Astrocyte of the cerebellum (primary cell): ENCODE results near the gene SHISA6.

Experiments used
- DNase-seq: peaks from one replicate; pipeline ENCODE4 v3.0.0-alpha.2; 2011; ENCODE audit warnings: low read depth
- H3K4me3 ChIP-seq: 2 replicates; pipeline ENCODE4 v1.5.1; 2011; ENCODE audit warnings: mild to moderate bottlenecking, low read depth, low read length, moderate library complexity
- in situ Hi-C: cut with HindIII; loops from 2 replicates; pipeline ENCODE4 v1.10.0; 2017; ENCODE audit warnings: low sequenced_read_pairs
- TF ChIP-seq, protein P1 (sequence below): IDR thresholded peaks from 2 replicates; pipeline ENCODE4 v1.5.1; 2012; ENCODE audit warnings: low read length, low read depth, moderate library complexity, mild to moderate bottlenecking; ENCODE audit errors: missing control alignments

The SHISA6 gene

GRCh38 chr17:11582217-11582616, 341.2 kb downstream of the SHISA6 start:
- TF ChIP-seq, protein P1, sequence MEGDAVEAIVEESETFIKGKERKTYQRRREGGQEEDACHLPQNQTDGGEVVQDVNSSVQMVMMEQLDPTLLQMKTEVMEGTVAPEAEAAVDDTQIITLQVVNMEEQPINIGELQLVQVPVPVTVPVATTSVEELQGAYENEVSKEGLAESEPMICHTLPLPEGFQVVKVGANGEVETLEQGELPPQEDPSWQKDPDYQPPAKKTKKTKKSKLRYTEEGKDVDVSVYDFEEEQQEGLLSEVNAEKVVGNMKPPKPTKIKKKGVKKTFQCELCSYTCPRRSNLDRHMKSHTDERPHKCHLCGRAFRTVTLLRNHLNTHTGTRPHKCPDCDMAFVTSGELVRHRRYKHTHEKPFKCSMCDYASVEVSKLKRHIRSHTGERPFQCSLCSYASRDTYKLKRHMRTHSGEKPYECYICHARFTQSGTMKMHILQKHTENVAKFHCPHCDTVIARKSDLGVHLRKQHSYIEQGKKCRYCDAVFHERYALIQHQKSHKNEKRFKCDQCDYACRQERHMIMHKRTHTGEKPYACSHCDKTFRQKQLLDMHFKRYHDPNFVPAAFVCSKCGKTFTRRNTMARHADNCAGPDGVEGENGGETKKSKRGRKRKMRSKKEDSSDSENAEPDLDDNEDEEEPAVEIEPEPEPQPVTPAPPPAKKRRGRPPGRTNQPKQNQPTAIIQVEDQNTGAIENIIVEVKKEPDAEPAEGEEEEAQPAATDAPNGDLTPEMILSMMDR = no peak
- H3K4me3 ChIP-seq = no peak overlapping the region
- no peak for DNase-seq
- in situ Hi-C loops = no loop called here

GRCh38 chr17:11583306-11583992, 342.4 kb downstream of the SHISA6 start:
- no peak overlapping the region for H3K4me3 ChIP-seq
- TF ChIP-seq, protein P1 = no peak
- in situ Hi-C loops = no loop called here
- no peak for DNase-seq

DNA sequence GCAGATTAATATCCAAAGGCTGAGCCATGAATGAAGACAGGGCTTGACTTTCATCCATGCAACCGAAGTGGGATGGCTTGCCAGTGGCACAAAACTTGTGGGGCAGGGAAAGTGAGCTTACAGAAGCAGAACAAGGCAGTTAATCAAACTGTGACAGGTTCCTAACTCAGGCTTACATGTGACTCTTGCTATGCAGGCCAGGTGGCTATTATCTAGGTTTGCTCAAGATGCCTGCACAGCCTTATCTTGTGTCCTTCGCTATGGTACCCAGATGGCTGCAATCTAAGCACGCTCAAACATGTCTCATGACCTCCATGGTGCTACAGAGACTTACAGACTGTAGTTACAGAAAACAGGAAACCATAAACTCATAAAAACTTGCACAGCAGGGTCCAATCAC, 348.7 kb downstream of the SHISA6 start:
- in situ Hi-C loops = no loop called here
- H3K4me3 ChIP-seq = no peak overlapping the region
- no peak for DNase-seq
- TF ChIP-seq, protein P1 = no peak

DNA sequence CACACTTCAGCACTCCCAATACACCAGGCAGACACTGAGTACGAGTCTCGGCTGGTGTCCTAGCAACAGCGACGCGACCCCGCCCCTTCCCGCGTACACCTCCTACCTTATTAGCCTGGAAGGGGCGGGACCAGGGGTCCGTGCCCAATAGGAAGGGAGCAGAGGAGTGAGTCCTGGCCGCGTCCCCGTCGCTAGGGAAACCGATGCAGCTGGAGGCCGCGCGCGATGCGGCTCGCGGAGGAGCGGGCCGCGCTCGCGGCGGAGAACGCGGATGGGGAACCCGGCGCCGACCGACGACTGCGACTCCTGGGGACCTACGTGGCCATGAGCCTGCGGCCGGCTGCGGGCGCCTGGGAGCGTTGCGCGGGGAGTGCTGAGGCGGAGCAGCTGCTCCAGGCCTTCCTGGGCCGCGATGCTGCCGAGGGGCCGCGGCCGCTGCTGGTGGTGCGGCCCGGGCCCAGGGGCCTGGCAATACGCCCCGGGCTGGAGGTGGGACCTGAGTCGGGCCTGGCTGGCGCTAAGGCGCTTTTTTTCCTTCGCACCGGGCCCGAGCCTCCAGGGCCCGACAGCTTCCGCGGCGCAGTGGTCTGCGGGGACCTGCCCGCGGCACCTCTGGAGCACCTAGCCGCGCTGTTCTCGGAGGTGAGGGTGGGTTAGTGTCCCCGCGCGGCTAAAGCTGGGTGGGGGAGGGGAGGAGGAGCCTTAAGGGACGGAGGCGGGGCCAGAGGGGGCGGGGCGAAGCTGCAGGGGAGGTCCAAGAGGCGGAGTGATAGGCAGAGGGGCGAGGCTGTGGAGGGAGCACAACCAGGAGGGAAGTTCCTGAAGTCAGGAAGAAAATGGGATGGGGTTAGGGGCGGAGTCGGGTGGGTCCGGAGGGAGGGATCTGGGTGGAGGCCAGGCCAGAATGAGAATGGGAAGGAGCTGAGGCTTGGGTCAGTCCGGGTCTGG, 357.5 kb downstream of the SHISA6 start, which contains the start of gene DNAH9:
DNAH9 (plus strand) TSS at position 197 of the 948 bp plus-strand sequence; CDS start at position 226, 29 bp downstream.
- DNase-seq = peak; percentile 9
- in situ Hi-C loops = no loop called here
- peak within 1 kb of the TSS; percentile 34 for H3K4me3 ChIP-seq
- TF ChIP-seq, protein P1 = no peak

GRCh38 chr17:11601661-11602060, 360.6 kb downstream of the SHISA6 start:
- DNase-seq = no peak
- TF ChIP-seq, protein P1 = no peak
- H3K4me3 ChIP-seq = no peak overlapping the region
- in situ Hi-C loops = no loop called here

DNA sequence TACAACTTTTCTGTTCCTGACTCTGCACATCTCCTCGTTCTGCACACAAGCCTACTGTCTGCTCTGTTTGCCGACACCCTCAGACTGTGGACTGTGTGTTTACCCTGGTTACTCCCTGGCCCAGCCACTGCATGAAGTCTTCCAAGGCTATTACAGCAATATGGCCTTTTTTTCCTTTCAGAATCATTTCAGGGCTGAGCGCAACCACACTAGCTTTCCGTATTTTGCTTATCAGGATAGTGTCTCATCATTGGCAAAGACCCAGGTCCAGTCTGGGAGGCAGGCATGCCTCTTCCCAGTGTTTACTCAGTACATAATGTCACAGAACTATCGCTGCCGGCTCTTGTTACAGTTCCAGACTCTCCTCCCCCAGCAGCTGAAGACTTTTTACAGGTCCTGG, 367.4 kb downstream of the SHISA6 start:
- in situ Hi-C loops = no loop called here
- H3K4me3 ChIP-seq = no peak overlapping the region
- TF ChIP-seq, protein P1 = no peak
- DNase-seq = no peak
